Stimulated activated CD8-positive, alpha-beta memory T cell treated with anti-CD3 and anti-CD28 coated beads, Interleukin-7, amount 100 ng/mL, for 48 hours (primary cell): Measurements from ENCODE around the gene TPRN.

Experiments used
- DNase-seq, 2 donors: peaks; one replicate each; pipeline ENCODE4 v3.0.0-alpha.2; 2020; ENCODE audit warnings: low read depth in 1 of 2; ENCODE audit errors: extremely low read depth in 1 of 2

Gene TPRN

GRCh38 chr9:137175345-137175961 lies 25.1 kb downstream of the TPRN start:
- no peak for DNase-seq

GRCh38 chr9:137174722-137175293 lies 25.7 kb downstream of the TPRN start:
- peak in 1 of 2 donors; percentile 13 for DNase-seq

- DNase-seq, result no peak
Measured at GRCh38 chr9:137173796-137174664, 26.5 kb downstream of the TPRN start.

GRCh38 chr9:137172901-137173795 lies 27.4 kb downstream of the TPRN start:
- no peak for DNase-seq

GRCh38 chr9:137171149-137171900 lies 29.2 kb downstream of the TPRN start:
- DNase-seq, result no peak

- no peak for DNase-seq
Measured at GRCh38 chr9:137170486-137171148, 29.9 kb downstream of the TPRN start.

- no peak for DNase-seq
Measured at GRCh38 chr9:137169896-137170358, 30.6 kb downstream of the TPRN start, which contains the start of gene LRRC26. Gene LRRC26, minus strand, starts transcription at chr9:137170051. Its CDS starts 108 bp downstream, at chr9:137169943.

GRCh38 chr9:137168904-137169856 lies 31.4 kb downstream of the TPRN start:
- no peak for DNase-seq

- no peak for DNase-seq
Measured at GRCh38 chr9:137168573-137168903, 32.0 kb downstream of the TPRN start.

GRCh38 chr9:137167747-137168572 lies 32.6 kb downstream of the TPRN start:
- DNase-seq, result no peak

- no peak for DNase-seq
Measured at GRCh38 chr9:137167277-137167746, 33.2 kb downstream of the TPRN start.

- no peak for DNase-seq
Measured at GRCh38 chr9:137166380-137167229, 33.9 kb downstream of the TPRN start.

GRCh38 chr9:137165250-137165836 lies 35.2 kb downstream of the TPRN start:
- DNase-seq, result no peak

- no peak for DNase-seq
Measured at GRCh38 chr9:137164370-137165249, 35.9 kb downstream of the TPRN start.

GRCh38 chr9:137163805-137164204 lies 36.7 kb downstream of the TPRN start:
- no peak for DNase-seq
